ENCODE data around the gene HPCAL1.
"Not testable (repeated sequence)": the region's sequence is repeated elsewhere in the genome, so short reads cannot be mapped to it uniquely, and the experiment has no call there.

HPCAL1 gene

DNA sequence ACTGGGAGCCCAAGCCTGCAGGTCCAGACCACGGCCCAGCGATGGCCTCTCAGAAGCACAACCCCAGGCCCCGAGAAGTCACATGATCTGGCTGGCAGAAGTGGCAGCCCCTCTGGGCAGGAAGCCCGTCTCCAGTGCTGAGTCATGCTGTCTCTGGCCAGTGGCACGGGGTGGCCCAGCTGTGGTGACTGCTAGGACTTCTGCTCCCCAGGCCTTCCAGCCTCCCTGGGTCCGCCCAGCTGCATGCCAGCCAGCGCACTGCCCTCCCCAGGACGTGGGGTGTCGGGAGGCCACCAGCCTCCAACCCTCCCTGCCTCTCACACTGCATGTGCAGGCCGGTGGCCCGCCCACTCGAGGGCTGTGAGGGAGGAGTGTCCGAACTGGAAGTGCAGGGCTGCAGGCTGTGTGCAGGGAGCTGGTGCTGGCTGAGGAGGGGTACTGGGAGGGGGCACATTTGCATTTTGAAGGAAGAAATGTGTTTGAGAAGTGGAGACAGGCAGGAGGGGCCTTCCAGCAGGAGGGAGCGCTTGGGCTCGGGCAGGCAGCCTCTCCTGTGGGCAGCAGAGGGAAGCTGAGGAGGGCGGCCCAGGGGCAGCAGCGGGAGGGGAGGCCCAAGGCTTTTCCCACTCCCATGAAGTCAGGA, 17.0 kb upstream of the HPCAL1 start:
- DNase-seq = no peak

DNA sequence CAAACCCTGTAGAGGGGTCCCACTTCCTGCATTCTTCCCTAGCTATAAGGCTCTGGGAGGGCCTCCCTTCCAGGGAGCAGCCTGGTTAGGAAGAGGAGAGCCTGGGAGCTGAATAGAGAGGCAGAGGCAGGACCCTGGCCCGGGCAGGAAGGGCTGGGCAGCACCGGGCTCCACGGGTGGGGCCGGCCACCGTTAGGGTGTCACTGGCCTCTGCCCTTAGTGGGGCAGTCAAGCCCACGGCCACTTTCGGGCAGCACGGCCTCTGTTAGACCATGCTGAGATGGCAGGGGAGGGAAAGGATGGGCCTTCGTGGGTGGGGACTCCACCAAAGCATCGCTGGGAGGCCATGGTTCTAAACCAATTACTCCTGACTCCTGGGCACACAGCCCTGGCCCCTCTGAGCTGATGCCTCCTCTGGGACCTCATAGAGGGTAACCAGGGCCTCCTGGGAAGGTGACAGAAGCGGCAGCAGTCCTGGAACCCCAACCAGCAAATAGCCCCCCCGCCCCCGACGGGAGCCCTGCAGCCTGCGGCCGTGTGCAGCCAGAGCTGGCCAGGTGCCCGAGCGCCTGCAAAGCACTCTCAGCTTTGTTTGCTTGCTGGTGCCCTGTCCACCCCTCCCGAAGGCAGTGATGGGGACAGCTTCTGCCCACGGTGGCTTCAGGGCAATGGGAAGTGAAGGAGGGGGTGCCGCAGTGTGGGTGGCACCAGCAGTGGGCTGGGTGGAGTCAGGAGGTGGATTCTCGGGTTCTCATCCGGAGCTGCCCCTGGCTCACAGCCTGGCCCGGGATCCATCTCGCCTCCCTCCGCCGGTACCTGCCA, 16.3 kb upstream of the HPCAL1 start:
- DNase-seq = no peak

DNA sequence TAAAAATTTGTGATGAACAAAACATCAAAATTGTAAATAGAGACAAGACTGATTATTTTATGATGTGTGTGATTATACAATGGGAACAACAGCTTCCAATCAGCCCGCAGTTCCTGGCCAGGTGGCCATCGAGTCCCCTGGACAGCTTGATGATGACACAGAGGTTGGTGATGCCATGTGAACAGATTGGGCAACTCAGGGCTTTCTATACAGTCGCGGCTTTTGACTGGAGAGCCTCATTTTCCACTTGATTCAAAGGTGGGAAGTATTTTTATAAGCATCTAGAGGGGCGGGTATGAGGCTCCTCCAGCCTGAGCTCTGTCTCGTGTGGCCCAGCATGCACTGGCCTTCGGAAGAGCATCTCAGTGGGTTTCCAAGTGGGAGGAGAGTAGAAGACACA, 14.9 kb upstream of the HPCAL1 start:
- no peak for DNase-seq

DNA sequence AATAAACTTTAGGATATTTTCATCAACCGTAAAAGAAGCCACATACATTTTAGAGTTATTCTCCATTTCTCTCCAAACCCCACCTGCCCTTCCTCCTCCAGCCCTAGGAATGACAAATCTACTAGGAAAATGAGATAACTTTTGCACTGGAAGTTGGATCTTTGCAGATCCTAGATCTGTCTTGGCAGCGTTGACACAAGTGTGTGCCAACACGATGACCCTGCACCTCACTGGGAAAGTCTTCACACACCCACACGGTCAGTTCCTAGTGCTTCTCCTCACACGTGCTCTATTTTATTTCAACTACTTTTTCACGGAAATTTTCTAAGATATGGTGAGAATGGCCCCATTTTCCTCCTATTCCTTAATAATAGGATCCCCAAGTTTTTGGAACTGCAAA, 14.1 kb upstream of the HPCAL1 start:
- DNase-seq = no peak

DNA sequence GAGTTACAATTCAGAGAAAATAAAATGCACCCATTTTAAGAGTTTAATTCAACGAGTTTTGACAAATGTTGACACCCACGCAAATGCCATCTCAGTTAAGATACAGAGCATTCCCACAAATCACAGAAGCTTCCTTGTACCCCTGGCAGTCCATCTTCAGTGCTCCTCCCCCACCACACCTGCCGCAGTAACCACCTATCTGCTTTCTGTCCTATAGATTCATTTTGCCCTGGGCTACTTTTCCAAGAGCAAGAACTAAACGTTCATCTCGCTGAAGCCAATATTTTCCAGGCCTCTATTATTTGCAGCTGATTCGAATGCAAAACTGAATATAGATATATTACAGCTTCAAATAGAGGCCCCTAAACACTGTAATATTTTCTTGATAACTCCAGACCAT, 13.4 kb upstream of the HPCAL1 start:
- DNase-seq = no peak

DNA sequence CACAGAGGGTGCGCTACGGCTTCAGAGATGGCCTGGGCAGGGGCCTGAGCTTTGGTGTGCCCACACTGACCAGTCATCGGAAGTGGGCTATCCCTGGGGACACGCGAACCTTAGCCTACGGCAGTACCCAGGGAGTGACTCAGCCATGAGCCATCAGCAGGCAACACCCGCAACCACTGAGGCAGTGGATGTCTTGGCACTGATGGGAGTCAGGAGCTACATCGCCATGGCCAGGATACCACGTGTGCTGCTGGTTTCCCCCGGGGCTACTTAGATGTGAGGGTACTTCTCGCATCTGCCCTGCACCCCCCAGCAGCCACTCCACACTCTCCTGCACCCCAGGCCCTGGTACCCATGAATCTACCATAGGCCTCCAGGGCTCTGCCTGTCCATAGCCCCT, 12.8 kb upstream of the HPCAL1 start:
- no peak for DNase-seq

DNA sequence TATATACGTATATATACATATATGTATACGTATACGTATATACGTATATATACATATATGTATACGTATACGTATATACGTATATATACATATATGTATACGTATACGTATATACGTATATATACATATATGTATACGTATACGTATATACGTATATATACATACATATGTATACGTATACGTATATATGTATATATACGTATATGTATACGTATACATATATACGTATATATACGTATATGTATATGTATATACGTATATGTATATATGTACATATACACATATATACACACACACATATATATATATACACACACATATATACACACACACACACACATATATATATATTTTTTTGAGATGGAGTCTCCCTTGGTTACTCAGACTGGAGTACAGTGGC, 11.3 kb upstream of the HPCAL1 start:
- DNase-seq = not testable (repeated sequence)

DNA sequence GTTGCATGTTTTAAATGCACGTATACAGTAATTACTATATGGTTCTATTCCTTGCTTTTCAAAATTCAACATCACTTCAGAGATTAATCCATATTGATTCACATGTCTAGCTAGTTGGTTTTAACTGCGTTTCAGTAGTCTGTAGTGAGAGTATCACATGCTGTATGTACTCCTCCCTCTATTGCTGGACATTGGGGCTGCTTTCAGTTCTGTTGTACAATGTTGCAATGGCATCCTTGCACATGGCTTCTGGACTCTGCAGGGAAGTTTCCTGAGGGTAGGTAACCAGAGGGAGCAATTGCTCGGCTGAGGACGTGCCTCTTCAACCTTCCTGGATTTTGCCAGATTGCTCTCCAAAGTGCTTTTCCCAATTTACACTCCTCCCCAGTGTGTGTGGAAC, 10.7 kb upstream of the HPCAL1 start:
- no peak for DNase-seq

DNA sequence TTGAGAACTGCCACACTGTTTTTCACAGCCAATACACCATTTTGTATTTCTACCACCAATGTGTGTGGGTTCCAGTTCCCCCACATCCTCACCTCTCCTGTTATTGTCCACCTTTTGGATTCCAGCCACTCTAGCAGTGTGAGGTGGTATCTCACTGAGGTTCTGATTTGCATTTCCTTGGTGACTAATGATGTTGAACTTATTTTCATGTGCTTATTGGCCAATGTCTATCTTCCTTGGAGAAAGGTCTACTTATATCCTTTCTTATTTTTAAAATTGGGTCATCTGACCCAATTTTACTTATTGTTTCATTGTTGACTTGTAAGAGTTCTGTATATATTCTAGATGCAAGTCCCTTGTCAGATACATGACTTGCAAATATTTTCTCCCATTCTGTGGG, 9.1 kb upstream of the HPCAL1 start:
- DNase-seq = no peak

DNA sequence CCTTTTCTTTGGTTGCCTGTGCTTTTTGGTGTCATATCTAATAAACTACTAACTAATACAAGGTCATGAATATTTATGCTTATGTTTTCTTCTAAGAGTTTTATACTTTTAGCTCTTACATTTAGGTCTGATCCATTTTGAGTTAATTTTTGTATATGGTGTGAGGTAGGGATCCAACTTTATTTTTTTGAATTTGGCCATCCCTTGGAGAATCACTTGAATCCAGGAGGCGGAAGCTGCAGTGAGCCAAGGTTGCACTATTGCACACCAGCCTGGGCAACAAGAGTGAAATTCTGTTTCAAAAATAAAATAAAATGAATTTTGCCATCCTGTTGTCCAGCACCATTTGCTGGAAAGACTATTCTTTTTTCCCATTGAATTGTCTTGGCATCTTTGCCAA, 8.6 kb upstream of the HPCAL1 start:
- DNase-seq = no peak

DNA sequence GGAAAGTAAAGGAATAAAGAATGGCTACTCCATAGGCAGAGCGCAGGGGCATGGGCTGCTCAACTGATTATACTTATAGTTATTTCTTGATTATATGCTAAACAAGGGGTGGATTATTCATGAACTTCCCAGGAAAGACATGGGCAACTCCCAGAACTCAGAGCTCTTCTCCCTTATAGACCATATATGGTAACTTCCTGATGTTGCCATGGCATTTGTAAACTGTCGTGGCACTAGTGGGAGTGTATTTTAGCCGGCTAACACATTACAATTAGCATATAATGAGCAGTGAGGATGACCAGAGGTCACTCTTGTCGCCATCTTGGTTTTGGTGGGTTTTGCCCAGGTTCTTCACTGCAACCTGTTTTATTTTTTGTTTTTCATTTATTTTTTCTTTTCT, 7.1 kb upstream of the HPCAL1 start:
- not testable (repeated sequence) for DNase-seq

DNA sequence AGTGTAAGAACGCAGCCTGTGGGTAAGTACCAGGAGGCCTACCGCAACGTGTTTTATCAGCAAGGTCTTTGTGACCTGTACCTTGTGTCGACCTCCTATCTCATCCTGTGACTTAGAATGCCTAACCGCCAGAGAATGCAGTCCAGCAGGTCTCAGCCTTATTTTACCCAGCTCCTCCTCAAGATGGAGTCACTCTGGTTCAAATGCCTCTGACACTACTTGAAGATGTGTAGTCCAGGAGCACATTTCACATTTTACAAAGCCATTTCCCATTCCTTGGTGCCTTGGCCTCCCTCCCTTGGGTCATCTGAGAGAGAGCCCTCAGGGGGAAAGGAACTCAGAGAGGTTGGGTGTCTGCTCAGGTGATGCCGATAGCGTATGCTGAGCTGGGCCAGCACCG, 6.6 kb upstream of the HPCAL1 start:
- no peak for DNase-seq

DNA sequence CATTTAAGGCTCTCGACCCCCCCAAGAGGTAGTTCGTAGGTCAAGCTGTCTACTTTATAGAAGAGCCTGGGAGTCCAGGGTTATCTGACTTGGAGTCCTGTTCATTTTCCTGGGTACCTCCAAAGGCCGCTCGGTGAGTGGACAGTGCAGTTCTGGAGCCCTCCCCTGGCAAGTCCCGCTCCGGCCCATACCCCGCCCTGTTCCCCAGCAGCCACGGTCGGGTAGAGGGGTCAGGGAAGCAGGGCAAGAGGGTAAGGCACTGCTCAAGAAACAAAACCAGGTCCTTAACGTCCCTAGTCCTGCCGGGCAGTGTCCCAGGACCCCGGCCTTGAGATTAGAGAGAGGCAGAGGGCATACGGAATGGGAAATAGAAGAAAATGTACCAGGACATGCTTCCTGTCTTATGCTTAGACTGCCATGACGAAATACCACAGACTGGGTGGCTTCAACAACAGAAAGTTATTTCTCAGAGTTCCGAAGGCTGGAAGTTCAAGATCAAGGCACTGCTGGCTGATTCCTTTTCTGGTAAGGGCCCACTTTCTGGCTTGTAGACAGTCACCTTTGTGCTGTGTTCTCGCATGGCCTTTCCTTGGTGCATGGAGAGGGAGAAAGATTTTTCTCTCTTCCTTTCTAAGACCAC, 5.4 kb upstream of the HPCAL1 start:
- no peak for DNase-seq

DNA sequence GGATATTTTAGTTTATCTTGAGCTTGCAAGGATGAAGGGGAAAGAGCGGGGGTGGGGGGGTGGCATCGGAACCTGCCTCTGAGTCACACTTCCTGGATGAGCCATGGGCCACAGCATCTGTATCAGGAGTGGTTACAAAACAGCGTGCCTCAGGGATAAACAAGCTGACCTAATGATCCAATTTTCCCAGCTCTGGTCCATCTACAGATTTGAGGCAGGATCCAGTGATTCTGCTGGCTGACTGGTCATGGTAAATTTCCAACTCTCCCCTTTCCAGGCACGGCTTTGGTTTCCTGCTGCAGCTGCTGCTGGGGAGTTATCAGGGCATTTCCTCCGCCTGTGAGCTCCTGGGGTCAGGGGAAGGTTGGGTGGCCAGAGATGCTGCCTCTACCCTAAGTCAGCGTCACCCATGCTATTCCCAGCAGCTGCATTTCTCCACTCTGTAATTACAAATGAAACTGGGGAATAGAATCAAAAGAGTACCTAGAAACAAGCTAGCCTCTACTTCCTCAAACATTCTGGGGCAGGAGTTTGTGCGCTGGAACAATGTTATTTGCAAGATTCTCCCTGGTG, 4.7 kb upstream of the HPCAL1 start:
- DNase-seq = peak; percentile 17

DNA sequence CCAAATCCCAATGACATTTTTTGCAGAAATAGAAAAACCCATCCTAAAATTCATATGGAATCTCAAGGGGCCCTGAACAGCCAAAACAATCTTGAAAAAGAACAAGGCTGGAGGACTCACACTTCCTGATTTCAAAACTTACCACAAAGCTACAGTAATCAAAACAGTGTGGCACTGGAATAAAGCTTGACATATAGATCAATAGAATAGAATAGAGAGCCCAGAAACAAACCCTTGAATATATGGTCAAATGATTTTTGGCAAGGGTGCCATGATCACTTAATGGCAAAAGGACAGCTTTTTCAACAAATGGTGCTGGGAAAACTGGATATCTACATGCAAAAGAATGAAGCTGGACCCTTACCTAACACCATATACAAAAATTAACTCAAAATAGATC, 3.9 kb upstream of the HPCAL1 start:
- not testable (repeated sequence) for DNase-seq

DNA sequence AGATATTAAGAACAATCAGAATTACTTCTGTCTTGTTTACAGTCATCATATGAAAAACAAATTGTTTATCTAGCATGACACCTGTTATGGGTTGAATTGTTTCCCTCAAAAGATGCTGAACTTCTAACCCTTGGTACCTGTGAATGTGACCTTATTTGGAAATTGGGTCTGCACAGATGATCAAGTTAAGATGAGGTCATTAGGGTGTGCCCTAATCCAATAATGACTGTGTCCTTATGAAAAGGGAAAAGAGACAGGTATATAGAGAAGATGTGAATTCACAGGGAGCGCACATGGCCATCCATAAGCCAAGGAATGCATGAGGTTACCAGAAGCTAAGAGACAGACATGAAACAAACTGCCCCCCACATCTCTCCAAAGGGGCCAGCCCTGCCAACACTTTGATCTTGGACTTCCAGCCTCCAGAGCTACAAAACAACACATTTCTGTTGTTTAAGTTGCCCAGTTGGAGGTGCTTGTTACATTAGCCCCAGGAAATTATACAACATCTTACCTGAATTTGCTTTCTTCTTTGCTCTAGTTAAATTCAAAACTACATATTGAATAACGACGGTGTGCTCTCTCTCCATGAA, 2.3 kb upstream of the HPCAL1 start:
- no peak for DNase-seq

DNA sequence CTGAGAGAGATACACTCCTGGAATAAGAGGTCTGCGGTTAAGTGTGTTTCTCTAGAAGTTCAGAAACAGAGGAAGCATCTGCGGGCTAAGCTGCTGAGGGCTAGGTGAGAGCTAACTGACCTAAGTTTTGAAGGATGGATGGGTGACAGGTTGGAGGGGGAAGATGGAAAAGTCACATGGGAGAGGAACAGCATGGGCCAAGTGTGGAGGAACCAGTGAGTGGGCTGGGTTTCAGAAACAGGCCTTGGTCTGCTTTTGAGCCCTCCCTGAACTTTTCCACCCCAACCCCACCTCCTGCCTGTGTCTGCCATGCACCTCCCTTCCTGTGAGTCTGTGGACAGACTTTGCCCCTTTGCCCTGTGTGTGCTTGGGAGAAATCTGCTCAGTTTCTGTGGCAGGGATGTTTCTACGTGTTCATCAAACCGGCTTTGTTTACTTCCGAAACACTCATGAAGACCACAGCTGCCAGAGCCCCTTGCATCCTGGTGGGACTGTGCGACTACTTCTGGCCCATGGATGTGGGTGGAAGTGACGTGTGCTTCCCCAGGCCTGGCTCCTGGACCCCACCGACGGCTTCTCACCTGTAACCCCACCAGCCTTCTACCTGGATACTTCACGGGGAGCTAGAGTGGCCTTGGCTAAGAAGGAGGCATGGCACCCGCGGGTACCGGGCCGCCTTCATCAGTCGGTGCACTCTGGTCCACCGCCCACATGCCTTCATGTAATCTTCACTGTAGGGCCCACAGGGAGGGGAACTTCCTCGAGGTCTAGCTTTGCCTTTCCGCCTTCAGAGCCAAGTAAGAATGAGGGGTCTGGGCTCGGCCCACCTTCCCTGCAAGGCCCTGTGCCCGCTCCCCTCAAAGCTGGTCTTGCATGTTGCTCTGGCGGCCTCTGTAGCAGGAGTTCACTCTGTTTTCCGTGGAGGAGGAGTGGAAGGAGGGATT, 1.4 kb upstream of the HPCAL1 start:
- peak; percentile 9 for DNase-seq

DNA sequence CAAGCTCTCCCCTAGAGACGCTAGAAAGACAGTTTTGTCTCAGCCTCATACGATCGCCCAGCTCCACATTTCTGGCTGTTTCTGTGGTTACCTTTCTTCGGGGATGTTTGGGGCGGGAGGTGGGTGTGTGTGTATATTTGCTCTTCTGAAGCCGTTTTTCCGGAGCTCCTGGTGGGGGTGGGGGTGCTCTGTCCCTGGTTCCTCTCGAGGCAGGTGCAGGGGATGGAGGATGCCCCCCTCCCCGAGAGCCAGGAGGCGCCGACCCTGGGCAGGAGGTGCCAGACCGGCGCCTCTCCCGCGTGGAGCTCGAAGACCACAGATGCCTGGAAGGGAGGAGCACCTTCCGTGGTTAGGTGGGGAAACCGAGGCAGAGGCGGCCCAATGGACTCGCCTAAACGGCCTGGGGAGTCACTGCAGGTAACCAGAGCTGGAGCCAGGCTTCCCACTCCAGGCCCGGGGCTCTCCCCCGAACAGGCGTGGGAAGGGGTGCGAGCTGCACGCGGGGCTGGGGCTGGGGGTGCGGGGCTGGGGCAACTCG, 694 bp upstream of the HPCAL1 start:
- peak; percentile 17 for DNase-seq

DNA sequence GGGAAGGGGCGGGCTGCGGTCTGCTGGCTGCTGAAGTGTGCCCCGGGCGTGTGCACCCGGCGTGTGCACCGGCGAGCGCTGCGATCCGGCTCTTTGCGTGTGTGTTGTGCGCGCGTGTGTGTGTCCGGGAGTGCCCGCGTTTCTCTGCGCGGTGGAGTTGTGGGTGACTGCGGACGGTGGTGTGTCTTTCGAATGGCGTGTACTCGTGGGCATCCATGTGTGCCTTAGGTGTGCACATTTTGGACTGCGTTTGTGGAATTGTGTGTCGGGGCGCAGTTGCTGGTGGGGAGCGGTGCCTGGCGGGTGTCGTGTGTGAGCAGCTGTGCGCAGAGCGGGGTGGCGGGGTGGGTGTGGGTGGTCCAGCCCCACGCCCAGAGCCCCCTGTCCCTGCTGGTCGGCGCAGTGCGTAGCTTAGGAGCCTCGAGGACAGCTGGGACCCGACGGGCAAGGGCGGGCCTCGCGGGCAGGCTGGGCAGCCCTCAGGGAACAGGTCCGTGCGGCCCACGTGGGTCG, 533 bp downstream of the HPCAL1 start:
- DNase-seq = no peak

DNA sequence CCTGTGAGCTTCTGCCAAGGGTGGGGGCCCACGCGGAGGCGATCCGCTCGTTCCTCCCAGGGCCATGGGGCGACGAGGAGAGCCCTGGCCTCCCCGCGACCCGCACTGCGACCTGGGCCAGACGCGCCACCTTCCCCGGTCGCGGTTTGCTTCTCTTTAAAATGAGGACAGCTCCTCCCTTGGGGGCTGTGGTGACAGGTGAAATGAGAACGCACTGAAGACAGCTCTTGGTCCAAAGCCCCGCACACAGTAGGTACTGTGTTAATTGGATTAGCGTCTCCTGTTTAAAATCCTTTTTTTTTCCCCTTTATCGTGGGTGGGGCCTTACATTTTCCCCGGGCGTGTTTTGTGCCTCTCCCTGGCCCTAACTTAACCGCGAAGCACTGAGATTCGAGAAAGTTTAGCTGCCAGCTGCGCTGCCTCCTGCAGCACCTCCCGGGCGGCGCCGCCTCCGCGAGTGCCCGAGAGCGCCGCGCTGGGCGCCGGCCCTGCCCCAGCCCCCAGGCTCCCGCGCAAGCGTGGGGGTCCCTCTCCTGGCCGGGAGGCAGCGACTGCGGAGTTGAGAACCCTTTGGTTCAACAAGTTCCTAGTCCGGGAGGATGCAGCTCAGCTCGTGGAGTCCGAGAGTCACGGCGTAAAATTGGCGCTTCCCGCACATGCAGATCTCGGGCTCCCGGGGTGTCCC, 1.1 kb downstream of the HPCAL1 start:
- peak; percentile 51 for DNase-seq

All from central memory CD4-positive, alpha-beta T cell (primary cell).